ENCODE measurements around the gene MDK. TPM values are rescaled to one million over a fixed set of nuclear protein-coding genes. Genes with fewer than 3 reads are reported as not detected.

Gene MDK
- total and polyA plus RNA-seq, 2 of the 13 experiments (the other 11 are each of a cell fraction or from before 2014, with no cell fraction given): 312 to 407 TPM

GRCh38 chr11:46334211-46334610, 47.3 kb upstream of the MDK start:
- 58% methylated on average over 3 of the region's 3 CpGs for WGBS (ENCODE audit: low lambda C conversion rate)
- Histone ChIP-seq H4K20me1 (ENCODE audit: insufficient read depth, low read length) (peaks cover 7% of the 10 kb centered on the region; the same call in 1 of the 2 replicates), H3K4me1 (ENCODE audit: insufficient read depth, low read length) (peaks cover 4% of the 10 kb centered on the region; the same call in 1 of the 2 replicates), H2AFZ (ENCODE audit: low read length) (no peak overlapping the region), H3K36me3 (replicated peaks in 1 of 2; ENCODE audit: control insufficient read depth in 1 of 2, insufficient read depth in 2 of 2, low read length in 2 of 2) (no peaks in the 10 kb centered on the region), H3K27ac (ENCODE audit: extremely low read length, insufficient read depth, low read length) (no peak overlapping the region), H3K27me3 (ENCODE audit: control insufficient read depth in 1 of 2, insufficient read depth in 2 of 2, low read length in 2 of 2) (peaks cover 22 to 92% of the 10 kb centered on the region in 2 experiments), H3K9me3 (ENCODE audit: low read length) (no peaks in the 10 kb centered on the region), H3K9ac (ENCODE audit: insufficient read depth, low read depth, low read length) (no peak overlapping the region), H3K79me2 (ENCODE audit: insufficient read depth, low read length) (no peaks in the 10 kb centered on the region), H3K4me2 (ENCODE audit: low read depth, low read length) (no peak overlapping the region), H3K4me3 (replicated peaks in 1 of 3; ENCODE audit: insufficient read depth in 1 of 3, low read depth in 2 of 3, low read length in 3 of 3) (no peak overlapping the region)
- FAIRE-seq: no peak
- BruUV-seq (replicated peaks): no TSS peak
- intact Hi-C loops (cut with micrococcal nuclease; ENCODE audit: unreplicated experiment): no loop called here
- DNase-seq (ENCODE audit: low spot score): no peak
- CTCF ChIA-PET (ENCODE audit: low intra/inter-chr PET ratio, low total read pairs): no interaction called here
- in situ Hi-C loops (cut with HindIII; ENCODE audit: extremely low pct_ligation_motif_present, low pct_unique_long_range_greater_than_20kb): no loop called here
- ATAC-seq: no peak
- POLR2A ChIA-PET: no interaction called here
- TF ChIP-seq KLF9 (CRISPR knock-in tag; IDR thresholded peaks at IDR 0.05; ENCODE audit: low read depth) (no peak), ZHX2 (IDR thresholded peaks at IDR 0.05; ENCODE audit: low read depth) (no peak), ZHX2 (CRISPR knock-in tag; IDR thresholded peaks at IDR 0.05; ENCODE audit: borderline replicate concordance) (no peak), HOXA5 (CRISPR knock-in tag; IDR thresholded peaks at IDR 0.05) (no peak), DPF2 (CRISPR knock-in tag; IDR thresholded peaks at IDR 0.05; ENCODE audit: borderline replicate concordance, low read depth) (no peak)

Measured in HepG2 (cell line).